ENCODE data around the gene GRIN1.
"Not testable (repeated sequence)": the region's sequence is repeated elsewhere in the genome, so short reads cannot be mapped to it uniquely, and the experiment has no call there.

The GRIN1 gene

GRCh38 chr9:137111788-137112563 is 27.0 kb upstream of the GRIN1 start:
- DNase-seq, result no peak

- no peak for DNase-seq
Observed at GRCh38 chr9:137112564-137113384, 26.2 kb upstream of the GRIN1 start.

DNA sequence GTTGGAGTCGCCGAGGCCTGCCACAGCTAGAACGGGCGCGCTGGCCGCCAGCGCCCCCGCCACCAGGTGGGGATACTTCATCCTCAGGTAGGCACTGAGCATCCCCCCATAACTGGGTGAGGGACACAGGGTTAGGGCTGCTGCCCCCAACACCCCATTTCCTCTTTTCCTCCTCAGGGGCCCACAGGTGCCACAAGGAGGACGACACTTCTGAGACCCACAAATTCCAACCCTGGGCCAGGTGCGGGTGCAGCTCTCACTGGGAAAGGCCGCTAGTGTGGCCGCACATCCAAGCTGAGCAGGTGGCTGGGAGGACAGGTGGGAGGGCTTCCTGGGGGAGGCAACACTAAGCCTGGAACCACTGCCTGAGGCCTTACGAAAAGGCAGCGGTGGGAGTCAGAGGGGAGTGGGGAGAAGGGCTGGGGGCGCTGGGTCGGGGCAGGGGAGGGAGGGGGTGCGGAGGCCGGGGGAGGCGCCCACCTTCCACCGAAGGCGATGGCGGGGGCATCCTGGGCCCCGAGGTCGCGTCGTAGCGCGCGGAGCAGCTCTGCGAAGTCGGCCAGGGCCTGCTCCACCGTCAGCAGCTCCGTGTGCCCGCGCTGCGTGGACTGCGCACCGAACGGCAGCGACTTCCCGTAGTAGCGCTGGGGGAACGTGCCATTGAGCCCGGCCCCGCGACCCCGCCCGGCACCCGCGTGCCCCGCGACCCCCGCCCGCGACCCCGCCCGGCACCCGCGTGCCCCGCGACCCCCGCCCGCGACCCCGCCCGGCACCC is 25.4 kb upstream of the GRIN1 start:
- no peak for DNase-seq

GRCh38 chr9:137114220-137114612 is 24.7 kb upstream of the GRIN1 start:
- DNase-seq, result no peak

DNA sequence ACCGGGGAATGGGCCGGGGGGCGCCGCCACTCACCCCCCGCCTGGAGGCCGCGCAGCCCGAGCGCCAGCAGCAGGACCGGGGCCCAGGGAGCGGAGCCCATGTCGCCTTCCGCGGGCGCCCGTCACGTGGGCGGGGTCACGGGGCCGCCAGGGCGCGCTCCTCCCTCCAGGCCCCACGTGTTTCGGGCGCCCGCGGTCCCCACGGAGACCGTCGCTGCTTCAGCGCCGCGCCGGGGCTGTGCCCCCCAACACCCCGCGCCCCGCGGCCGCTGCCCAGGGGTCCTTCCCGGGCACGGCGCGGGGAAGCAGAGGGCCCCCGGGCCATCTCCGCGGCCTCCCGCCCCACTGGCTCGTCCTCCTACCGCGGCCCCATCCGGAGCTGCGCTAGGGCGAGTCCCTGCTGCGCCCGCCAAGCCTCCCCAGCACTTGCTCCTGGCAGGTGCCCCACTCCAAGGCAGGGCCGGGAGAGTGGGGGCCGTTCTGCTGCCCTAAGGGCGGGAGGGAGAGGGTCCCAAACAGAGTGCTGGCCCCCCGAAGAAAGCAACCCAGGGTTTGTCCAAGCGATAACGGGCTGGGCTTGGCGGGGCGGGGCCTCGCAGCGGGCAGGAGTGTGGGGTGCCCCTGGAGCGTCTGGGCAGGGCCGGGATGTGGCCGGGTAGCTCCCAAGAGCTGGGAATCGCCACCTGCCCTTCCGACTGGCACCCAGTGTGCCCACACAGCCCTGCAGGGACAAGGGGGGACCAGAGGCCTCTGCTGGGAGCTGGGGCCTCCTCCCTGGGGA is 24.2 kb upstream of the GRIN1 start, which contains the start of gene DPP7:
Gene DPP7, minus strand, starts transcription at position 121 of the 781 bp plus-strand sequence. Its CDS starts 20 bp downstream, at position 101.
- DNase-seq, result peak; percentile 32

- DNase-seq, result no peak
Observed at GRCh38 chr9:137115394-137116026, 23.4 kb upstream of the GRIN1 start.

GRCh38 chr9:137116027-137116507 is 22.9 kb upstream of the GRIN1 start:
- DNase-seq, result no peak

GRCh38 chr9:137116728-137117127 is 22.2 kb upstream of the GRIN1 start:
- DNase-seq, result no peak

- DNase-seq, result no peak
Observed at GRCh38 chr9:137117269-137117731, 21.7 kb upstream of the GRIN1 start.

GRCh38 chr9:137118092-137118603 is 20.8 kb upstream of the GRIN1 start:
- DNase-seq, result not testable (repeated sequence)

DNA sequence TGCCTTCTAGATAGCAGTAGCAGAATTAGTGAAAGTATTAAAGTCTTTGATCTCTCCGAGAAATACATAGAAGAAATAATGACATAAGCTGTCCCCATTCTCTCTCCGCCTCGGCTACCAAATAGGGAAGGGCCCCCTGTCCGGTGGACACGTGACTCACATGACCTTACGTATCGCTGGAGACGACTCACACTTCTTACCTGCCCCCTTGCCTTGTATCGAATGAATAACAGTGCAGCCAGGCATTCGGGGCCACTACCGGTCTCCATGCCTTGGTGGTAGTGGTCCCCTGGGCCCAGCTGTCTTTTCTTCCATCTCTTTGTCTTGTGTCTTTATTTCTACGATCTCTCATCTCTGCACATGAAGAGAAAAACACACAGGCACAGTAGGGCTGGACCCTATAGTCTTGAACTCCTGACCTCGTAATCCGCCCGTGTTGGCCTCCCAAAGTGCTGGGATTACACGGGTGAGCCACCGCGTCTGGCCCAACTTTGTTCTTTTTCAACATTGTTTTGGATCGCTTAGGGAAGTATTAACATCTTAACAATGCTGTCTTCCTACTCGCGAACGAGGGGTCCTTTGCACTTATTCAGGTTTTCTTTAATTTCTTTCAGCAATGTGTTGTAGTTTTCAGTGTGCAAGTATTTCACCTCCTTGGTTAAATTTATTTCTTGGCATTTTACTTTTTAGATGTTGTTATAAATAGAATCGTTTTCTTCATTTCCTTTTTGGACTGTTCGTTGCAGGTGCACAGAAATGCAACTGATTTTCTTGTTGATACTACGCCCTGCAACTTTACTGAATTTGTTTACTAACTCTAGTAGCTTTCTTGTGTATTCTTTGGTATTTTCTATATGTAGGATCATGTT is 16.8 kb upstream of the GRIN1 start:
- not testable (repeated sequence) for DNase-seq

DNA sequence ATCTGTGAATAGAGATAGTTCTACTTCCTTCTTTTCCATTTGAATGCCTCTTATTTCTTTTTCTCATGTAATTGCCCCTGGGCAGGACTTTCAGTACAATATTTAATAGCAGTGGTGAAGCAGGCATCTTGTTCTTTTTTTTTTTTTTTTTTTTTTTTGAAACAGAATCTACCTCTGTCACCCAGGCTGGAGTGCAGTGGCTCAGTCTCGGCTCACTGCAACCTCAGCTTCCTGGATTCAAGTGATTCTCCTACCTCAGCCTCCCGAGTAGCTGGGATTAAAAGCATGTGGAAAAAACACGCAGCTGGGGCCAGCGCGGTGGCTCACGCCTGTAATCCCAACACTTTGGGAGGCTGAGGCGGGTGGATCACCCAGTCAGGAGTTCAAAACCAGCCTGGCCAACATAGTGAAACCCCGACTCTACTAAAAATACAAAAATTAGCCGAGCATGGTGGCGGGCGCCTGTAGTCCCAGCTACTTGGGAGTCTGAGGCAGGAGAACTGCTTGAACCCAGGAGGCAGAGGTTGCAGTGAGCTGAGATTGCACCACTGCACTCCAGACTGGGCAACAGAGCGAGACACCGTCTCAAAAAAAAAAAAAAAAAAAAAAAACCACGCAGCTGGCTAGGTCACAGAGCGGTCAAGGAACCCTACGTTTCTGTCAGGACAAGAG is 16.0 kb upstream of the GRIN1 start:
- DNase-seq, result not testable (repeated sequence)

GRCh38 chr9:137123468-137123837 is 15.5 kb upstream of the GRIN1 start:
- no peak for DNase-seq

DNA sequence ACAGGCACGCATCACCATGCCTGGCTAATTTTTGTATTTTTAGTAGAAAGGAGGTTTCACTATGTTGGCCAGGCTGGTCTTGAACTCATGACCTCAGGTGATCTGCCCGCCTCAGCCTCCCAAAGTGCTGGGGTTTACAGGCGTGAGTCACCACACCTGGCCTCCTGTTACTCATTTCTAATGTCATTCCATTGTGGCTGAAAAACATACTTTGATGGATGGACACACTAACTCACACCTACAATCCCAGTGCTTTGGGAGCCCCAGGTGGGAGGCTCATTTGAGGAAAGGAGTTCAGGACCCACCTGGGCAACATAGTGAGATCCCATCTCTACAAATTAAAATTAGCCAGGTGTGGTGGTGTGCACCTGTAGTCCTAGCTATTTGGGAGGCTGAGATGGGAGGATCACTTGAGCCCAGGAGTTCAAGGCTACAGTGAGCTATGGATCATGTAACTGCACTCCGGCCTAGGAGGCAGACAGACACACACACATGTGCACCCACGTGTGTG is 14.9 kb upstream of the GRIN1 start:
- DNase-seq, result not testable (repeated sequence)

DNA sequence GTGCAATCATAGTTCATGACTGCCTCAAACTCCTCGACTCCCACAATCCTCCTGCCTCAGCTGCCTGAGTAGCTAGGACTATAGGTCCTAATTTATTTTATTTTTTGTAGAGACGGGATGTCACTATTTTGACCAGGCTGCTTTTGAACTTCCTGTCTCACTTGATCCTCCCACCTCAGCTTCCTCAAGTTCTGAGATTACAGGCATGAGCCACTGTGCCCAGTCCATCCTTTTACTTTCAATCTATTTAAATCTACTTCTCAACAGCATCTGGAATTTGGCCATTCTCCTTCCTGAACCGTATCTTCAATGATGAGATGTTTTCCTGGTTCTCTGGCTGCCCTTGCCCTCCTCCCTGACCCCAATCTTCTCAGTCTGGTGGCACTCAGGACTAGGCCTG is 12.2 kb upstream of the GRIN1 start:
- DNase-seq, result no peak

DNA sequence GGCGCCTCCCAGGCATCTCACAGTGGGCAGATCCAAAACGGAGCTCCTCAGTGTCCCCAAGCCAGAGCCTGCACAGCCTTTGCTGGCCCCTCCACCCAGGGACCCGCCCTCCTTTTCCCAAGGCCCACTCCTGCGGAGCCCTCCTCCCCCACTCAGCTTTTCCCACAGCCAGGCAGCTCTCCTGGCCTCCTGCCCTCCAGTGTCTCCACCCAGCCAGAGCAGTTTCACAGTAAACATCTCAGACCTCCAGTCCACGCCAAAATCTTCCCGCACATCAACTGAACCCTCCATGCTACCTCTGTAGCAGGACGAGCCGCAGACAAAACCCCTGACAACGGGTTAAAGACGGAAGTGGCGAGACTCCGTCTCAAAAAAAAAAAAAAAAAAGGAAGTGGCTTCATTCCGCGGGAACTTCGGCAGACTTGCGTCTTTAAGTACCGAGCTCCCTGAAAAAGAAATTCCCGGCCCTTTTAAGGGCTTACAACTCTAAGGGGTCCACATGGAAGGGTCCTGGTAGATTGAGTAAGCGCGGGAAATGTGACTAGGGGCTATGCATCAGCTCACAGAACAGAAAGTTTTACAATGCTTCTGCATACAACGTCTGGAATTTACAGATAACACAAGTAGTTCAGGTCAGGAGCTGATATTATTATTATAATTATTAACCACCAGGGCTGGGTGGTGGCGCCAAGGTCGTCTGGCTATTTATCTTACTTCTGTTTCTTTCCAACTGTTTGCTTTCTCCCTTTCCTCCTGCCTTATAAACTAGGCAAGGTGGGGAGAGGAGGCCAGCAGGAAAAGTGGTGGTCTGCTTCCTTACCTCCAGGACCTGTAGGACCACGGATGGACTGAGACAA is 11.4 kb upstream of the GRIN1 start:
- DNase-seq, result no peak

DNA sequence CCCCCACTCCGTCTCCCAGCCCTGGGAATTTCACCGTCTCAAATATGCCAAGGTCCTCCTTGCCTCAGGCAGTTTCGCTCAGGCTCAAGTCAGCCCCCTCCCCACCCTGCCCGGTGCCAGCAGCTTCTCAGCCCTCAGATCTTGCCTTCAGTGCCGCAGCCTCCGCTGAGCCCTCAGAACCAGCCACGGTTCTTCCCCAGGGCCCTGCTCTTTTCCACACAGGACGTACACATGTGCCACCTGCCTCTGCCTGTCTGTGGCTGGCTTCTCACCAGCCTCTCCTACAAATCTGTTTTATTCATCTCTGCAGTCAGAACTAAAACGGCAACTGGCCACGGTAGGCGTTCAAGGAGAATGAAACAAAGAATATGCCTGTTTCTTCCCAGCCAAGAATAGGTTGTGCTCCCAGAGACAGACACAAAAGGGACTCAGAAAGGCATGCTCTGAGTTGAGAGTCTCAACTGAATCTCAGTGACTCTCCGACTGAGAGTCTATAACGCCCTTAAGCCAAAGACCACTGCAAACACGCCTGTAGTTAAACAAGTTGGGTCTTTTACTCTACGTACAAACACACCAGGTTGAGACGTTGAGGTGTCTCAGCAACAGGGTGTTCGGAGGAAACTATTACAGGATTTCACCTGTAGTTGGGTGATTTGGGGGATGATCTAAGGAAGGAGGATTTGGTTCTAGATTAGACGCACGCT is 10.6 kb upstream of the GRIN1 start:
- no peak for DNase-seq
